Activated CD8-positive, alpha-beta memory T cell treated with anti-CD3 and anti-CD28 coated beads for 48 hours (primary cell): Measurements from ENCODE around the gene HYAL1.
"Not testable (repeated sequence)": the region's sequence is repeated elsewhere in the genome, so short reads cannot be mapped to it uniquely, and the experiment has no call there.

Source experiments
- DNase-seq, 3 experiments: peaks; one replicate each; pipeline ENCODE4 v3.0.0-alpha.2; 2020; ENCODE audit warnings: low read depth in 2 of 3, low spot score in 2 of 3

Gene HYAL1

DNA sequence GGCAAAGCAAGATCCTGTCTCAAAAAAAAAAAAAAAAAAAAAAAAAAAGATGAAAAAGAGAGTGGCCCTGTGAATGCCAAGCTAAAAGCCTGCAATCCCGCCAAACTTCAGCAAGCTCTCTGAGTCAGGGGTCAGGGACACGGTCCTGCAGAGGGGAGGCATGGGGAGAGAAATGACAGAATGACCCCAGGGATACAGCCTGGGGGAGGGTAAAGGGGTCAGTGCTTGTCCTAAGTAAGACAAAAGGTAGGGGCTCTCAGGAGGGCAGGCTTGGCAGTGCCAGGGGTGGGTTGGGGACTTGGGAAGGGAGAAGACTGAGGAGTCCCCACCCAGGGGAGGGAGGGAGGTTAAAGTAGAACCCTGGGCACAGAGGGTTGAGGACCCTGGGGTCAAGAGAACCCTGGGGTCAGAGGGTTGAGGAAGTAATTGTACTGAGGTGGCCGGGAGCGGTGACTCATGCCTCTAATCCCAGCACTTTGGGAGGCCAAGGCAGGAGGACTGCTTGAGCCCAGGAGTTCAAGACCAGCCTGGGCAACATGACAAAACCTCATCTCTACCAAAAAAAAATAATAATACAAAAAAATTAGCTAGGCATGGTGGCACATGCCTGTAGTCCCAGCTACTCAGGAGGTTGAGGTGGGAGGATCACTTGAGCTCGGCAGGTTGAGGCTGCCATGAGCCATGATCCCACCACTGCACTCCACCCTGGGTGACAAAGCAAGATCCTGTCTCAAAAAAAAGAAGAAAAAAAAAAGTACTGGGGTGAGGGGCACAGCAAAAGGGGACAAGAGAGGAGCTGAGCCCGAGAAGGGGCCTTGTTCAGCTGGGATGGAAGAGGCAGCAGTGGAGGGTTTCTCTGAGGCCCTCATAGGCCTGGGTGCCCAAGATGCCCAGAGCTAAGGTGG, 39.6 kb downstream of the HYAL1 start:
- DNase-seq: no peak

- DNase-seq: no peak
Observed at GRCh38 chr3:50262778-50263177, 40.6 kb downstream of the HYAL1 start.

DNA sequence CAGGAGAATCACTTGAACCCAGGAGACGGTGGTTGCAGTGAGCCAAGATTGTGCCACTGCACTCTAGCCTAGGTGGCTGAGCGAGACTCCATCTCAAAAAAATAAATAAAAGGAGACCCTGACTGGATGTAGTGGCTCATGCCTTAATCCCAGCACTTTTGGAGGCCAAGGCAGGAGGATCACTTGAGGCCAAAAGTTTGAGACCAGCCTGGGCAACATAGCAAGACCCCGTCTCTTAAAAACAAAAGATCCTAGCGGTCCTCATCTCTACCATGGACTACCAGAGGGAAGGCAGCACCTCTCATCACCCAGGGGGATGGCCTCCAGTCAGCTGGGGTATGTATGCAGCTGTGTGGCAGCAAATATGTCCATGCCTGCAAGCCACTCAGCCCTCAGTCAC, 41.2 kb downstream of the HYAL1 start:
- not testable (repeated sequence) for DNase-seq

DNA sequence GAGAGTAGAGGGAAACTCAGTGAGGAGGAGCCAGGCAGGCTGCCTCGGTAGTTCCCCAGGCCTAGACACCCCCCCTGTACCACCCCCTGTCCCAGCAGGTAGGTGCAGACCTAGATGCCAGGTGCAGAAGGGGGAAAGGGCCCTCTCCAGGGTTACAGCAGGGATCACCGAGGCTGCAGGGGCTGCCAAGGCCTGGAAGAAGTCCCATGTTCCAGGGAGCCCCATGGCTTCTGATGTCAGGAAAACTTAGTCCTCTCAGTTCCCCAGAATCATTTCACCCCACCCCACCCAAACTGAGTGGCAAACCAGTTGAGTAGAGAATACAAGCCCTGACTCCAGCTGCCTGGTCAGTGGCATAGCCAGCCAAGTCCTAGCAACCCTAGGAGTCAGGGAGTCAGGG, 41.9 kb downstream of the HYAL1 start:
- DNase-seq: no peak

- DNase-seq: no peak
Observed at GRCh38 chr3:50260942-50261441, 42.4 kb downstream of the HYAL1 start.

DNA sequence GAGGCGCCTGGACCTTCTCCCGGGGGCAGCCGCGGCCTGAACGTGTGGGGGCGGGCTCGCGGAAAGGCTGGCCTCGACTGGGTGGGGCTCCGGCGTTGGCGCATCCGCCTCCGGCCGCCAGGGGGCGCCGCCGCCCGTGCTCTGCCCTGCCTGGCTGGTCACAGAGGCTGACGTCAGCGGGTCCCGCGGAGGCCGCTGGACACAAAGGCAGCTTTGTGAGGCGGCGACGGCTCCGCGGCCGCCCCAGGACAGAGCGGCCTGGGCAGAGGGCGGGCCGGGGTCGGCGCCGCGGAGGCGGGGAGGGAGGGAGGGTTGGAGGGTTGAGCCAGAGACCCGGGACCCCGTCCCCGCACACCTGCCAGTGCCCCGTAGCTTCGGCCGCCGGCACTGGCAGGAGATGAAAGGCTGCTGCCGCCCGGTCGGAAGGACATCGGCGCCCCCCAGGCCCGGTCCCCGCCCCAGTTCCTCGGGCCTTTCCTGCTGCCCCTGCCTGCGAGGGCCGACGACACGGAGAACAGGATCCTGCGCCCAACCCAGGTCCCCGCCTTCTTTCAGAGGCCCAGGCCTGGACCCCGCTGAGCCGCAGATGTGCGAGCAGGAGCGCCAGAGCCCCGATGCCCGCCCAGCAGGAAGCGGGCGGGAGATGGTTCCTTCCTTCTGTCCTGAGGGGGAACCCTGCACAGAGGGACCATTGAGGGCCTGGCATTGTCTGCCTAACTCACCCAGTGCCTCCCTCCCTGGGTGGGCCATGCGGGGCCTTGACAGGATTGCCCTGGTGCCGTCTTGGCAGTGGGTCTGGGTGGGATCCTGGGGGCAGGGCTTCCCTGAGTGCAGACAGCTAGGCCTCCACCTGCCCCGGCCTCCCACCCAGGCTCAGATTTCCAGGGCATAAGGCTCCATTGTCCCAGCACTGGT, 43.1 kb downstream of the HYAL1 start:
- DNase-seq: peak; percentile 77 to 84 (median 80)

- DNase-seq: no peak
Observed at GRCh38 chr3:50259432-50260026, 43.8 kb downstream of the HYAL1 start.

DNA sequence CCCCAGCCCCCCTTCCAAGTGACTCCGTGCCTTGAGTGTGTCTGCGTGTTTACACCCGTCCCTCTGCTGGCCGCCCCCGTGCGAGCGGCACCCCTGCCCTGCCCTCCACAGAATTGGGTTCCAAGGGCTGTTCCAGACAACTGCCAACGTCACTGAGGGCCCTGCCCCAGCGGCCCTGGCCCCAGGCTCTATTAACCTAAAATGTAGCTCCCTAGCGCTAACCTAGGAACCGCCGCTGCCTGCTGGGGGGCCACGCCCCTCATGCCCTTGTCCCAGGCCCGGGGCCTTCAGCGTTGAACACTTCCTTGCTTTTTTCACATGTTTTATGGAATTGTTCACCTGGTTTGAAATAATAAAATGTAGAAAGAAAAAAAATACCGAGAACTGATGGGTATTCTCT, 44.4 kb downstream of the HYAL1 start:
- DNase-seq: no peak

DNA sequence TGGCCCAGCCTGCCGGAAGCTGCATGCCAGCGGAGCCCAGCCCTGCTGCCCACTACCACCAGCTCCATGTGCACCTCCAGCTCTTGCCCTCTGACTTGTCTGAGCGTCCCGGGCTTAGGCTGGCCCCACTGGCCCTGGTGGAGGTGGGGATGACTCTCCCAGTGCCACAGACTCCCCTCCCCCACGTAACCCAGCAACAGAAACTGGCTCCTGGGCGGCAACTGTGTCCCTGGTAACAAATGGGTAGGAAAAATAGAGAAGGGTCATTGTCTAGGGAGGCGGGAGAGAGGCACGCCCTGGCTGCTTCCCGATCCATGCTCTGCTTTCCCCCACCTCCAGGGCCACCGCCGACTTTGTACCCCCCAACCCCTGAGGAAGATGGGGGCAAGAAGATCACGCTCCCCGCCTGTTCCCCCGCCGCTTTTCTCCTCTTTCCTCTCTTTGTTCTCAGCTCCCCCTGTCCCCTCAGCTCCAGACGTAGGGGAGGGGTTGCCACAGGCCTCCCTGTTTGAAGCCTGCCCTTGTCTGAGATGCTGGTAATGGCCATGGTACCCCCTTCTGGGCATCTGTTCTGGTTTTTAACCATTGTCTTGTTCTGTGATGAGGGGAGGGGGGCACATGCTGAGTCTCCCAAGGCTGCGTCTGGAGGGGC, 45.2 kb downstream of the HYAL1 start:
- DNase-seq: no peak

DNA sequence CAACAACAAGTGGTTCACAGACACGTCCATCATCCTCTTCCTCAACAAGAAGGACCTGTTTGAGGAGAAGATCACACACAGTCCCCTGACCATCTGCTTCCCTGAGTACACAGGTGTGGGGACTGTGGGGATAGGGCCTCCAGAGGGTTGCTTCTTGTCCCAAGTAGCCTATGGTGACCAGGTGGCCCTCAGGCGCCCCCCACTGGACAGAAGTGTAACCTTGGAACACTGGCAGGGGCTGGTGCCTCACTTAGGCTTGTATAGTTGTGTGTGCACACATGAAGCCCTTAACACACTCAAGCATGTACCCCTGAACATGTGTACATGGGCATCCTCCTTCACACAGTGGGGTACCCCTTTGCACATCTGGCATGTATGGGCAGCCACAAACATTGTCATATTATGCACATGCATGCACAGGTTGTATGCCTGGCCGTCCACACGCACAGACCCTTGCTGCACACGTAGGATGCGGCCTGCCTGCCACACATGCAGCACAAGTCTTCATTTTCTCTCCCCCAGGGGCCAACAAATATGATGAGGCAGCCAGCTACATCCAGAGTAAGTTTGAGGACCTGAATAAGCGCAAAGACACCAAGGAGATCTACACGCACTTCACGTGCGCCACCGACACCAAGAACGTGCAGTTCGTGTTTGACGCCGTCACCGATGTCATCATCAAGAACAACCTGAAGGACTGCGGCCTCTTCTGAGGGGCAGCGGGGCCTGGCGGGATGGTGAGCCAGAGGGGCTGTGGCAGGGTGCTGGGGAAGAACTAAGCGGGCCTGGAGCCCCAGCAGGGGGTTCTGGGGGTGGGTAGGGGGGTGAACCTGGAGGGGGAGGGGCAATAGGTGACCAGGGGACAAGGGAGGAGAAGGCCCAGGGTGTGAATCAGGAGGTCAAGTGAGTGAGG, 46.1 kb downstream of the HYAL1 start:
- DNase-seq: no peak

DNA sequence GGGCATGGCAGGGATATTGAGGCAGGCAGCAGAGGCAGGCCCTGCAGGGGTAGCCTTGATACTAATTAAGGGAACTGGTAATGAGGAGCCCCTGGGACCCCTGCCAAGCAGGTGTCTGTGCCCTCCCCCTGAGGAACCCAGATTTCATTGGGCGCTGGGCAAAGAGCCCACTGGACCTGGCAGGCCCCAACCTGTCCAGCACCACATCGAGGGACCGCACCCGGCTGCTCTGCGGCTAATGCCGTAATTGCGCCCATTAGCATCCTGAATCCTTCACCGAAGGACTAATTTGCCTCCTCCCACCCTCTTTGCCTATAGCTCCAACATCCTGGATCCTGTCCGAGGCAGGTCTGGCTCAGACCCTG, 48.1 kb downstream of the HYAL1 start:
- DNase-seq: no peak

DNA sequence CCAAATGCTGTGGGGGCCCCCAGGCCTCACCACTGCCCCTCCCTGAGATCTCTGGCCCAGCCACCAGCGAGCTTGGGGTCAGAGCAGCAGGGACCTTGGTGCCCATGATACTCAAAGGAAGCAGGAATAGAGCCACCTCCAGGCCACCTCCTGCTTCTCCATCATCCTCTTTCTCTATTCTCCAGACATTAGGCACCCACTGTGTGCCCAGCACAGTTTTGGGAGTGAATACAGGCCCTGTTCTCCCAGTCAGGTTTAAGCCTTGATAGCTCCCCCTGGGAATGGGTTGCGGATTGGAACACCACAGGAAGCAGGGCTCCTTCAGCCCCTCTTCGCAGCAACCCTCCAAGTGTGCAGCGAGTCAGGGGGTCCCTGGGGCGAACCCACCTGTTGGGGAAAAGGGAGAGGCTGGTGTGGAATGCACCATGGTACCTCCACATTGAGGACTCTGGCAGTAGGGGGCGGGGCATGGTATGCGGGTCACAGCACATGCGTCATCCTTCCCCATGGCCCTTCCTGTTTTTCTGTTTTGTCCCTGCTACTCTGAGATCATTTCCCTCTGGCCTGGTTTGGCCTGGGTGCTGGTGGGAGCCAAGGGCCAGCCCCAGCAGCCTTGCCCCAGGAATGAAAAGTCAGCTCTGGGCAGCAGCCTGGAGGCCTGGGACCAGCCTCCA, 48.7 kb downstream of the HYAL1 start:
- no peak for DNase-seq

DNA sequence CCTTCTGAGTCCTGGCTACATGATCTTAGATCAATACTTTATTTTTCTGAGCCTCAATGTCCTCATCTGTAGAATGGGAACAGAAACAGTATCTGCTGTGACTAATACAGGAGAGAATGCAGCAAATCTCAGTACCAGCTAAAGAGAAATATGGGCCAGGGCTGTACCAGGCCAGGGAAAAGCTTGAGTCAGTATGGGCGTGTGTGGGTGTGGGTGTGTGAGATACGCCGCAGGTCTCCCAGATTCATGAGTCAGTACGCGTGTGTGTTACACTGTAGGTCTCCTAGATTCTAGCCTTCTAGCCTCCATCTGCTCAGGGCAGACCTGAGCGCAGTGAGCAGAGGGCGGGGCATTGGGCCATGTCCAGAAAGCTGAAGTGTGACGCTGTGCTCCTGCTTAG, 52.2 kb downstream of the HYAL1 start:
- no peak for DNase-seq

GRCh38 chr3:50250514-50250913, 52.9 kb downstream of the HYAL1 start:
- no peak for DNase-seq
